GM18520 (cell line): ENCODE data around the gene INSIG1.

Experiments used
- ATAC-seq: cut with Tn5 transposase; IDR thresholded peaks from one replicate; pipeline ENCODE4 v1.9.1; 2021; ENCODE audit not compliant: unreplicated experiment

The INSIG1 gene

DNA sequence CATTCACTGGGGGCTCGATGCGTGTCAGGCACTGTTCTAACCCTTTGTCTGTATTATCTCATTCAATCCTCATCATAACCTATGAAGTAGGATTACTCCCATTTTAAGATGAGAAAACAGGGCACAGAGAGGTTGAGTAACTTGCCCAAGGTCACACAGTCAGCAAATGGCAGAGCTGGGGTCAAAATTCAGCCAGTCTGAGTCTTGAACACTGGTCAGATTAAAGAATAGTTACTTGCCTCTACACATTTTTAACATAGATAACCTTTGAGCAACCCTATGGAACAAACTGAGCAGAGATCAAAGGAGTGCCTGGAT, 27.2 kb downstream of the INSIG1 start:
- ATAC-seq, result no peak

DNA sequence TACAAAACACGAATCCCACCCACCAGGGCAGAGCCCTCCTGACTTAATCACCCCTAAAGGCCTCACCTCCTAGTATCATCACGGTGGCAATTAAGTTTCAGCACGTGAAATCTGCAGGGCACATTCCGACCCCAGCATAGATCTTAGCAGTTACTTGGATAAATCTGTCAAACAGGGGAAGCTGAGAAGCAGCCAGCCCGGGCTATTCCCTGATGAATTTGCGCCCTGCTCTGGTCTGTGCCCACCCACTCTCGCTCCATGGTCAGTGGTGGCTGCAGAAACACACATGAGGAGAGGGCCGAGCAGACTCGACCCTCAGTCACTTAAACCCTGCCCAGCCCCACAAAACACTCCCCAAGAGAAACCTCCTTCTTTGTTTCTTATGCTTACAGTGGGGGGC, 28.7 kb downstream of the INSIG1 start:
- no peak for ATAC-seq

GRCh38 chr7:155327590-155328320, 30.1 kb downstream of the INSIG1 start:
- ATAC-seq, result no peak

DNA sequence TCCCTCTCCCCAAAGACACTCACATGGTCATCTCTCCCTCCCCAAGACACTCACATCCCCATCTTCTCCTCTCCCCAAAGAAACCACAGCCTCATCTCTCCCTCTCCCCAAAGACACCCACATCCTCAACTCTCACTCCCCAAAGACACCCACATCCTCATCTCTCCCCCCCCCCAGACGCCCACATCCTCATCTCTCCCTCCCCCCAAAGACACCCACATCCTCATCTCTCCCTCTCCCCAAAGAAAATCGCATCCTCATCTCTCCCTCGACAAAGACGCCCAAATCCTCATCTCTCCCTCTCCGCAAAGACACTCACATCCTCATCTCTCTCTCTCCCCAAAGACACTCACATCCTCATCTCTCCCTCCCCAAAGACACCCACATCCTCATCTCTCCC, 31.5 kb downstream of the INSIG1 start:
- ATAC-seq, result no peak

- ATAC-seq, result no peak
Measured at GRCh38 chr7:155331396-155331795, 33.7 kb downstream of the INSIG1 start.

- no peak for ATAC-seq
Measured at GRCh38 chr7:155333346-155334234, 35.9 kb downstream of the INSIG1 start.

- no peak for ATAC-seq
Measured at GRCh38 chr7:155336812-155337602, 39.3 kb downstream of the INSIG1 start.

DNA sequence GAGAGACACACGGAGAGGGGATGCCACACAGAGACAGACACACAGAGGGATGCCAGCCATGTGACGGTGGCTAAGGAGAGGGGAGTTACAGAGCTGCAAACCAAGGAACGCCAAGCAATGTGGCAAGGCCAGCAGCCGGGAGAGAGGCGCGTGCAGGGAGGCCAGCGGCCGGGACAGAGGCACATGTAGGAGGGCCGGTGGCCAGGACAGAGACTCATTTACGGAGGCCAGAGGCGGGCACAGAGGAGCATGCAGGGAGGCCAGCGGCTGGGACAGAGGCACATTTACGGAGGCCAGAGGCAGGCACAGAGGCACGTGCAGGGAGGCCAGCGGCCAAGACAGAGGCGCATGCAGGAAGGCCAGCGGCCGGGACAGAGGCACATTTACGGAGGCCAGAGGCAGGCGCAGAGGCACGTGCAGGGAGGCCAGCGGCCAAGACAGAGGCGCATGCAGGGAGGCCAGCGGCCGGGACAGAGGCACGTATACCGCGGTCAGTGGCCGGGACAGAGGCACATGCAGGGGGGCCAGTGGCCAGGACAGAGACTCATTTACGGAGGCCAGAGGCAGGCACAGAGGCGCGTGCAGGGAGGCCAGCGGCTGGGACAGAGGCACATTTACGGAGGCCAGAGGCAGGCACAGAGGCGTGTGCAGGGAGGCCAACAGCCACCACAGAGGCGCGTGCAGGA, 40.4 kb downstream of the INSIG1 start:
- ATAC-seq, result no peak

- no peak for ATAC-seq
Measured at GRCh38 chr7:155338632-155339320, 41.1 kb downstream of the INSIG1 start.

DNA sequence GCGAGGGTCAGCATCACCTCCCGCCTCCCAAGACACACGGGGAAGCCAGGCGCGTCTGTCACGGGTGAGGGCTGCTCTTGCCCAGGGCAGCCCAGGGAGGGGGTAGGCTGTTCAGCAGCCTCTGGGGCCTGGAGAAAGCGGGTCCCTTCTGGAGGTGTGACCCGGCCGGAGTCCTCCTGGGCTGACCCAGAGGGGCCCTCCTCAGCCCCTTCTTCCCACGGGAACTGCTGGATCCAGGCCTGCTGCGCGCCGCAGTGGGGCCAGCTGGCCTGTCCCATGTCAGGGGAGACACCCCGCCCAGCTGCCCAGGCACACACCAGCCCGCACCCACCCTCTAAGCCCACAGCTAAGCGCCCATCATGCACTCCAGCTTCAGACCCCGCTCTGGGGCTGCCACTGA, 41.8 kb downstream of the INSIG1 start:
- ATAC-seq, result no peak

DNA sequence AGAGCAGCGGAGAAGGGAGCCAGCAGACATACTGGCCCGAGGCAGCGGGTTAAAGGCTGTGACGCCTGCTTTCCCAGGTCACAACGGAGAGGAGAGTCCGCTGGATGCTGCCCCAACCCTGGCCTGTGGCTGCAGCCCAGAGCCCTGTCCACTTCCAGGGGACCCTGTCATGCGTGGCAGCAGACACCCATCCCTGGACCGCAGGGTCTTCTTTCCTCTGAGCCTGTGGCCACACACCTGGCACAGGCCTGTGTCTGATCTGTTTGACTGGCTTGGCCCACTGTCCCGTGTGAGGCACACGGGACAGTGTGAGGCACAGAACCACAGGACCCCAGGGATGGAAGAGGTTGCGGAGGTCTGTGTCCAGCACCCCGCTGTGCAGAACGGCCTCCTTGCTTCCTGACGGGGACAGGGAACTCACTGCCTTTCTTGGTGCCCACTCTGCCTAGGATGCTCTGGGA, 42.4 kb downstream of the INSIG1 start:
- ATAC-seq, result no peak

DNA sequence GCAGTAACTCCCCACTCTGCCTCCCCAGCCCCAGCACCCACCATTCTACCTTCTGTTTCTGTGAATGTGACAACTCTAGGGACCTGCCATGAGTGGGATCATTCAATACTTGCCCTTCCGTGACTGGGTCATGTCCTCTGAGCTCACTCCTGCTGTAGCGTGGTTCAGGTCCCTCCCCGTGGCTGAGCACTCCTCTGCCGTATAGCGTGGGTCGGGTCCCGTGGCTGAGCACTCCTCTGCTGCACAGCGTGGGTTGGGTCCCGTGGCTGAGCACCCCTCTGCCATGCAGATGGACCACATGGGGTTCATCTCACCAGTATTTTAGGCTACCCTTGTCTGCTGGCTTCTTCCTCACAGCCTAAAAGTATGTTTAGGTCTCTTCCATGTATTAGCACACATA, 43.0 kb downstream of the INSIG1 start:
- ATAC-seq, result no peak

- ATAC-seq, result no peak
Measured at GRCh38 chr7:155341463-155341983, 43.8 kb downstream of the INSIG1 start.

DNA sequence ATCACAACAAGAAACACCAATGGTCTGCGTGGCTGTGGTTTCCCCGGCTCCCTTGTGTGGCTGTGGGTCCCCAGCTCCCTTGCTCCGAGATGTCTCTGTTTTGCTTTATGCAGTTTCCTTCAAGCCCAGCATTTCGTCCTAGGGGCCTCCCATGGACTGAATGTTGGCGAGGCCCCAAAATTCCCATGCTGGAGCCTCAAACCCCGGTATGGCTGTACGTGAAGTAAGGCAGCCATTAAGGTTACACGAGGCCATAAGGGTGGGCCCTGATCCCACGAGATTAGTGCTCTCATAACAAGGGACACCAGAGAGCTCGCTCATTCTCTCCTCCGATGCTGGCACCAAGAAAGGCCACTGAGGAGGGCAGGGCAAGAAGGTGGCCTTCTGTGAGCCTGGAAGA, 44.6 kb downstream of the INSIG1 start:
- ATAC-seq, result no peak

GRCh38 chr7:155343150-155343549, 45.5 kb downstream of the INSIG1 start:
- ATAC-seq, result no peak

- no peak for ATAC-seq
Measured at GRCh38 chr7:155343661-155344121, 46.0 kb downstream of the INSIG1 start.

- peak; percentile 16 for ATAC-seq
Measured at GRCh38 chr7:155344270-155344617, 46.6 kb downstream of the INSIG1 start.

DNA sequence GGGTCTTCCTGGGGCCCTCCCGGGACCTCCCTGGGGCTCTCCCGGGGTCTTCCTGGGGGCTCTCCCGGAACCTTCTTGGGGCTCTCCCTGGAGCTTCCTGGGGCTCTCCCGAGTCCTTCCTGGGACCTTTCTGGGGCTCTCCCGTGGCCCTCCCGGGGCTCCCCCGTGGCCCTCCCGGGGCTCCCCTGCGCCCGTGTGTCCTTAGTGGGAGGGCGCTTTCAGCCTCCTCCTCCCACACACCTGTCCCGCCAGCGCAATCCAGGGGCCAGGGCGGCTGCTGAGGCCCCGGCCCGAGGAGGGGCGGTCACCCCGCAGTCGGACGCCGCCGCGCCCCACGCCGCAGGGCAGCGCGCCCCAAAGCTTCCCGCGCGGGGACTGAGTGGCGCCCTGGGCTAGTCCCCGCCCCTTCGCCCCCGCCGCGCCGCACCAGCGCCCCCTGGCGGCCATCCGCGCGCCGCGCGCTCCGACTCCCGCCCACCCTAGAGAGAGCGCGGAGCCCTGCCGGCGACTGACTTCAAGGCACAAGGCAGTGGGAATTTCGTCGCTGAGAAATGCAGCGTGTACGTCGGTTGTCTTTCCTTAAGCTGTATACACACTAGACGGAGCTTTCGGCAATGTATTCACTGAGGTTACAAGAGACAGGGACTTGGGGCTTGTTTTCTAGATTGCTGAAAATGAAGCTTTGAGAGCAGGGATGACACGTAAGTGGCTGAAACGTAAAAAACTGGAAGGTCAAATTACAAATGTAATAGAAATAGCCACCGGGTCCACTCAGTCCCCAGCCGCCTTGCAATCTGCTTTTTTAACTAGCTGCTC, 47.1 kb downstream of the INSIG1 start:
- ATAC-seq, result peak; percentile 91

GRCh38 chr7:155345490-155345889, 47.8 kb downstream of the INSIG1 start:
- no peak for ATAC-seq
